KMS-11 (cell line): ENCODE measurements around the gene MYRF.

ENCODE experiments used
- H2AFZ ChIP-seq: fragments of 200-600 bp; sonication (generic); 2 replicates; pipeline ENCODE4 v1.6.1; 2016; ENCODE audit warnings: antibody characterized with exemption, mixed run types, low read depth
- H3K27ac ChIP-seq: fragments of 200-600 bp; sonication (generic); 2 replicates; pipeline ENCODE4 v1.6.1; 2016; ENCODE audit warnings: mild to moderate bottlenecking, mixed run types
- H3K27me3 ChIP-seq: fragments of 200-600 bp; sonication (generic); 2 replicates; pipeline ENCODE4 v1.6.1; 2017; ENCODE audit warnings: mild to moderate bottlenecking, low read depth, mixed run types, moderate library complexity; ENCODE audit not compliant: insufficient read depth
- H3K36me3 ChIP-seq: fragments of 200-600 bp; sonication (generic); 2 replicates; pipeline ENCODE4 v1.6.1; 2017; ENCODE audit warnings: mild to moderate bottlenecking, mixed run types; ENCODE audit not compliant: insufficient read depth
- H3K4me1 ChIP-seq: fragments of 200-600 bp; sonication (generic); 2 replicates; pipeline ENCODE4 v1.6.1; 2016; ENCODE audit warnings: mild to moderate bottlenecking, low read depth, mixed run types; ENCODE audit not compliant: poor library complexity, severe bottlenecking
- H3K4me2 ChIP-seq: fragments of 200-600 bp; sonication (generic); 2 replicates; pipeline ENCODE4 v1.7.0; 2016; ENCODE audit warnings: mild to moderate bottlenecking, mixed run types
- H3K4me3 ChIP-seq: fragments of 200-600 bp; sonication (generic); IDR thresholded peaks from 2 replicates; pipeline ENCODE4 v1.6.1; 2017; ENCODE audit warnings: low read depth, low read length, mixed read lengths; ENCODE audit not compliant: insufficient read depth
- H3K79me2 ChIP-seq: fragments of 200-600 bp; sonication (generic); 2 replicates; pipeline ENCODE4 v1.6.1; 2016; ENCODE audit warnings: low read depth, mixed run types; ENCODE audit not compliant: insufficient read depth
- H3K9ac ChIP-seq: fragments of 200-600 bp; sonication (generic); 2 replicates; pipeline ENCODE4 v1.6.1; 2016; ENCODE audit warnings: mild to moderate bottlenecking, mixed run types
- H4K20me1 ChIP-seq: fragments of 200-600 bp; sonication (generic); 2 replicates; pipeline ENCODE4 v1.6.1; 2016; ENCODE audit warnings: mild to moderate bottlenecking, mixed run types; ENCODE audit not compliant: insufficient read depth
- TF ChIP-seq, protein P1 (sequence below): fragments of 200-600 bp; sonication (generic); conservative IDR thresholded peaks from 2 replicates; pipeline ENCODE4 v1.6.1; 2017; ENCODE audit warnings: low read depth, mild to moderate bottlenecking, antibody characterized with exemption, low read length, moderate library complexity, mixed read lengths

Gene MYRF

DNA sequence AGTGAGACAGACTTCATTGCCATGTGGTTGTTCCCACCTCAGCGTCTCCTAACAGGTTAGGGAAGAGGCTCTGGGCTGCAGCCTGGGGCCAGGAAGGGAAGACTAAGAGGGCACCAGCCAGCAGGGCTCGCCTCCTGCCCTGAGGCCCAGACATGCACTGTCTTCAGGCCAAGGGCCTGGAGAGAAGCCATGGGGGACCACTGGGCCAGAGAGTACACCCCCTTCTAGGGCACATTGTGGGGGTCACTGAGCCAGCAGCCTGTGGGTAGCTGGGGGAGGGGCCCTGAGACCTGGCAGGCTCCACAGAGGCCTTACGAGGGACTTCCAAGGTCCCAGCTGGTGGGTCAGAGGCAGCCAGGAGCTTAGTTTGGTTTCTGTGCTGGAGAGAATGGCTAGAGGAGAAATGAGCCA is 25.0 kb upstream of the MYRF start:
- Histone ChIP-seq H4K20me1 (no peaks in the 10 kb centered on the region), H2AFZ (no peak overlapping the region), H3K36me3 (no peaks in the 10 kb centered on the region), H3K4me3 (no peak overlapping the region), H3K4me1 (no peaks in the 10 kb centered on the region), H3K27me3 (peaks cover 20% of the 10 kb centered on the region; the same call in 1 of the 2 replicates), H3K9ac (no peak overlapping the region), H3K27ac (no peak overlapping the region), H3K79me2 (no peaks in the 10 kb centered on the region), H3K4me2 (no peak overlapping the region)
- TF ChIP-seq, protein P1, sequence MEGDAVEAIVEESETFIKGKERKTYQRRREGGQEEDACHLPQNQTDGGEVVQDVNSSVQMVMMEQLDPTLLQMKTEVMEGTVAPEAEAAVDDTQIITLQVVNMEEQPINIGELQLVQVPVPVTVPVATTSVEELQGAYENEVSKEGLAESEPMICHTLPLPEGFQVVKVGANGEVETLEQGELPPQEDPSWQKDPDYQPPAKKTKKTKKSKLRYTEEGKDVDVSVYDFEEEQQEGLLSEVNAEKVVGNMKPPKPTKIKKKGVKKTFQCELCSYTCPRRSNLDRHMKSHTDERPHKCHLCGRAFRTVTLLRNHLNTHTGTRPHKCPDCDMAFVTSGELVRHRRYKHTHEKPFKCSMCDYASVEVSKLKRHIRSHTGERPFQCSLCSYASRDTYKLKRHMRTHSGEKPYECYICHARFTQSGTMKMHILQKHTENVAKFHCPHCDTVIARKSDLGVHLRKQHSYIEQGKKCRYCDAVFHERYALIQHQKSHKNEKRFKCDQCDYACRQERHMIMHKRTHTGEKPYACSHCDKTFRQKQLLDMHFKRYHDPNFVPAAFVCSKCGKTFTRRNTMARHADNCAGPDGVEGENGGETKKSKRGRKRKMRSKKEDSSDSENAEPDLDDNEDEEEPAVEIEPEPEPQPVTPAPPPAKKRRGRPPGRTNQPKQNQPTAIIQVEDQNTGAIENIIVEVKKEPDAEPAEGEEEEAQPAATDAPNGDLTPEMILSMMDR, result no peak

DNA sequence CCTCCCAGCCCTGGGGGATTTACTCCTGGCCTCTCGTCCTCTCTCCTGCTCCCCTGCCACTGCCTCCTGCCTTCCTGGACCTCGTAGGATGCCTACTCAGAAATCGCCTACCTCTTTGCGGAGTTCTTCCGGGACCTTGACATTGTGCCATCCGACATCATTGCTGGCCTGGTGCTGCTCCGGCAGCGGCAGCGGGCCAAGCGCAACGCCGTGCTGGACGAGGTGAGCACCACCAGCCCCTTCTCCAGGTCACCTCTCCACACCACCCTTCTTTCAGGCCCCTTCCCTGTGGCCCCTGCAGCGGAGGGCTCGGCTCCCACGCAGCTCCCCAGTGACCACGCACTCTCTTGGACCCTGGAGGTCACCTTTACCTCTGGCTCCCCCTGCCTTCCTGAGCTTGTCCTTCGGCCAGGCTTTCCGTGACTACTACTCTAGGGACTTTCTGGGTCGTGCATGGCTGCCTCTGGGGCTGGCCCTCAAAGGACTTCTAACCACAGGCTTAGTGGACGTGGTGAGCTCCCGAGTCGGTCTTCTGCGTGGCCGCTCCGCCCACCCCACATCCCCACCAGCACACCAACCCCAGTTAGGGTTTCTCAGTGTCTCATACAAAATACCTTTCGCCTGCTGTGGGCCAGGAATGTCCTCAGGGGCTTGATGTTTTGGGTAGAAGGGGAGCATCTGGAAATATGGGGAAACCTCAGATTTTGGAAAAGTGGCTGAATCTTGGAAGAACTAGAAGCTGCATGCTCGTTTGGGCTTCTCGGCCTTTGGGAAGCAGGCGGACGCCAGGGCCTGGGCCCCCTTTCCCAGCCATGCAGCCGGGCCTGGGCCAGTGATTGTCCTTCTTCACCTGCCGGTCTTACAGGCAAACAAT is 24.1 kb upstream of the MYRF start:
- Histone ChIP-seq H3K27ac (no peak overlapping the region), H2AFZ (no peak overlapping the region), H3K79me2 (no peaks in the 10 kb centered on the region), H3K9ac (no peak overlapping the region), H4K20me1 (no peaks in the 10 kb centered on the region), H3K27me3 (peaks cover 18% of the 10 kb centered on the region; the same call in 1 of the 2 replicates), H3K36me3 (no peaks in the 10 kb centered on the region), H3K4me2 (no peak overlapping the region), H3K4me1 (peaks cover 3% of the 10 kb centered on the region), H3K4me3 (no peak overlapping the region)
- TF ChIP-seq, protein P1, result no peak

DNA sequence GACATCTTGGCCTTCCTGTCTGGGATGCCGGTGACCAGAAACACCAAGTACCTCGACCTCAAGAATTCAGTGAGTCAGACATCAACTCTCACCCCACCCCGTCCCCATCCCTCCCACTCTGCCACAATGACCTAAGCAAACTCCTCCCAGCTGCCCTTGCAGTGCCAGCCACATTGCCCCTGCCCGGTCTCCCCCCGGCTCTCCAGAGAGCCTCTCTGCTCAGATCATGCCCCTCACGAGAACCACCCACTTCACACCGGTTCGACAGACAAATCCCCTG is 23.6 kb upstream of the MYRF start:
- H3K79me2 ChIP-seq, result no peaks in the 10 kb centered on the region
- TF ChIP-seq, protein P1, result no peak
- peaks cover 3% of the 10 kb centered on the region for H3K4me1 ChIP-seq
- no peaks in the 10 kb centered on the region for H3K36me3 ChIP-seq
- no peaks in the 10 kb centered on the region for H4K20me1 ChIP-seq
- H3K9ac ChIP-seq, result no peak overlapping the region
- H2AFZ ChIP-seq, result no peak overlapping the region
- H3K27me3 ChIP-seq, result peaks cover 18% of the 10 kb centered on the region; the same call in 1 of the 2 replicates
- no peak overlapping the region for H3K27ac ChIP-seq
- no peak overlapping the region for H3K4me3 ChIP-seq
- H3K4me2 ChIP-seq, result no peak overlapping the region

DNA sequence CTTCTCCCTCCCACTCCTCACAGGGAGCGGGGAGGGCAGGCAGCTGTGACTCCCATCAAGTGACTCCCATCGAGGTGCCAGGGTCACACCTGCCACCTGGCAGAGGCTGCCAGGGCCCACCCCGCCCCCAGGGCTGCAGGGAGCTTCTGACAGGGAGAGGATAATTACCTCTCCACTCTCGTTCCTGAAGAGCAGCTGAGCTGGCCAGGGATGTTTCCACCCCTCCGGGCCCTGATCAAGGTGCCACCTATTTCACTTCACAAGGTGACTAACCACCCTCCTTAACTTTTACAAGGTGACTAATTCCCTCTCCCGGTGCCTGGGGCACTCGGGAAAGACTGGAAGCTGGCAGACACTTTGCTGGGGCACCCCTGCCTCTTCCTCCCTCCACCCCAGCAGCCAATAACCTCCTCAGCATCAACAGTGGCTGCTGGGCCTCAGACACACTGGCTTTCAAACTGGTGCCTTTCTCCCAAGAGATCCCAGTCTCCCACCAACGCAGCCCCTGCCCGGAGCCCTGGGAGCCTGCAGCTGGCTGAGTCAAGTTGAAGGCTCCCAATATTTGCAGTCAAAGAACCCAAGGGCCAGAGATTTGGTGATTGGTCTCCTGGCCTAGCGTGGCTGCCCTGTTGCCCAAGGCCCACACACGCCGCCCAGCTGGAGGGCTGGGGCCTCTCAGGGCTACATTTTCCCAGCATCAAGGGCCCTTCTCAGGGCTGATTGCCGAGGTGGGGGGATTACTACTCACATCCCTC is 22.0 kb upstream of the MYRF start:
- H4K20me1 ChIP-seq, result no peaks in the 10 kb centered on the region
- H3K27ac ChIP-seq, result no peak overlapping the region
- H3K79me2 ChIP-seq, result no peaks in the 10 kb centered on the region
- no peak overlapping the region for H3K4me3 ChIP-seq
- no peaks in the 10 kb centered on the region for H3K36me3 ChIP-seq
- no peak overlapping the region for H3K4me2 ChIP-seq
- H2AFZ ChIP-seq, result no peak overlapping the region
- H3K4me1 ChIP-seq, result peaks cover 3% of the 10 kb centered on the region
- TF ChIP-seq, protein P1, result no peak
- peaks cover 20% of the 10 kb centered on the region for H3K27me3 ChIP-seq
- no peak overlapping the region for H3K9ac ChIP-seq
